HG03520 (cell line): ENCODE data around the gene VWA7.

Experiments
- ATAC-seq: cut with Tn5 transposase; IDR thresholded peaks from one replicate; pipeline ENCODE4 v1.9.1; 2021; ENCODE audit warnings: mild to moderate bottlenecking, moderate library complexity; ENCODE audit not compliant: unreplicated experiment

The VWA7 gene

GRCh38 chr6:31730631-31731086 is 46.5 kb downstream of the VWA7 start:
- no peak for ATAC-seq

- ATAC-seq, result peak; percentile 17
Measured at GRCh38 chr6:31729979-31730630, 47.0 kb downstream of the VWA7 start.

- peak; percentile 42 for ATAC-seq
Measured at GRCh38 chr6:31729515-31729978, 47.6 kb downstream of the VWA7 start.

- no peak for ATAC-seq
Measured at GRCh38 chr6:31728767-31729514, 48.2 kb downstream of the VWA7 start, which contains the start of gene DDAH2. DDAH2 (minus strand) TSS chr6:31729299; CDS start chr6:31729161, 138 bp downstream.

GRCh38 chr6:31727717-31728671 is 49.1 kb downstream of the VWA7 start:
- no peak for ATAC-seq

- no peak for ATAC-seq
Measured at GRCh38 chr6:31727034-31727716, 50.0 kb downstream of the VWA7 start.

- ATAC-seq, result no peak
Measured at GRCh38 chr6:31725502-31726350, 51.4 kb downstream of the VWA7 start.

GRCh38 chr6:31723980-31724691 is 53.0 kb downstream of the VWA7 start:
- ATAC-seq, result no peak

GRCh38 chr6:31723245-31723979 is 53.7 kb downstream of the VWA7 start, which contains the start of gene MPIG6B:
MPIG6B (plus strand) TSS chr6:31723373; CDS start chr6:31723384, 11 bp downstream.
- no peak for ATAC-seq

GRCh38 chr6:31722173-31722572 is 55.0 kb downstream of the VWA7 start:
- ATAC-seq, result no peak

- no peak for ATAC-seq
Measured at GRCh38 chr6:31721351-31722020, 55.6 kb downstream of the VWA7 start, which contains the start of gene LY6G6C. LY6G6C (minus strand) TSS chr6:31721746; CDS start chr6:31721679, 67 bp downstream.

GRCh38 chr6:31720196-31720770 is 56.8 kb downstream of the VWA7 start:
- no peak for ATAC-seq

GRCh38 chr6:31719001-31719400 is 58.1 kb downstream of the VWA7 start:
- no peak for ATAC-seq

GRCh38 chr6:31718265-31718664 is 58.9 kb downstream of the VWA7 start:
- ATAC-seq, result no peak

GRCh38 chr6:31717499-31718222 is 59.5 kb downstream of the VWA7 start:
- ATAC-seq, result no peak
